ENCODE results near the gene ADGRD2.
"Not testable (repeated sequence)": the region's sequence is repeated elsewhere in the genome, so short reads cannot be mapped to it uniquely, and the experiment has no call there.

Gene ADGRD2

GRCh38 chr9:124450241-124450924 is at the start of gene ADGRD2:
Gene ADGRD2, plus strand, starts transcription at chr9:124450451. Its CDS starts 1,216 bp downstream, at chr9:124451667.
- in situ Hi-C loops (cut with MboI; ENCODE audit: low sequenced_read_pairs): no loop called here

GRCh38 chr9:124403246-124403645 is 47.0 kb upstream of the ADGRD2 start:
- in situ Hi-C loops (cut with MboI; ENCODE audit: low sequenced_read_pairs): no loop called here

- in situ Hi-C loops (cut with MboI; ENCODE audit: low sequenced_read_pairs): no loop called here
Observed at GRCh38 chr9:124409410-124409809, 40.8 kb upstream of the ADGRD2 start.

- in situ Hi-C loops (cut with MboI; ENCODE audit: low sequenced_read_pairs): no loop called here
Observed at GRCh38 chr9:124410321-124410913, 39.8 kb upstream of the ADGRD2 start.

- in situ Hi-C loops (cut with MboI; ENCODE audit: low sequenced_read_pairs): no loop called here
Observed at GRCh38 chr9:124411514-124412227, 38.6 kb upstream of the ADGRD2 start.

GRCh38 chr9:124412228-124412575 is 38.0 kb upstream of the ADGRD2 start:
- in situ Hi-C loops (cut with MboI; ENCODE audit: low sequenced_read_pairs): no loop called here

- in situ Hi-C loops (cut with MboI; ENCODE audit: low sequenced_read_pairs): no loop called here
Observed at GRCh38 chr9:124414612-124415011, 35.6 kb upstream of the ADGRD2 start.

GRCh38 chr9:124415102-124415851 is 35.0 kb upstream of the ADGRD2 start, which contains the start of gene PSMB7:
Gene PSMB7, minus strand, starts transcription at chr9:124415442. Its CDS starts 17 bp downstream, at chr9:124415425.
- in situ Hi-C loops (cut with MboI; ENCODE audit: low sequenced_read_pairs): no loop called here

- in situ Hi-C loops (cut with MboI; ENCODE audit: low sequenced_read_pairs): no loop called here
Observed at GRCh38 chr9:124415852-124416484, 34.3 kb upstream of the ADGRD2 start.

GRCh38 chr9:124419832-124420489 is 30.3 kb upstream of the ADGRD2 start:
- in situ Hi-C loops (cut with MboI; ENCODE audit: low sequenced_read_pairs): no loop called here

- in situ Hi-C loops (cut with MboI; ENCODE audit: low sequenced_read_pairs): no loop called here
Observed at GRCh38 chr9:124420991-124421543, 29.2 kb upstream of the ADGRD2 start.

GRCh38 chr9:124423155-124423554 is 27.1 kb upstream of the ADGRD2 start:
- in situ Hi-C loops (cut with MboI; ENCODE audit: low sequenced_read_pairs): no loop called here

- in situ Hi-C loops (cut with MboI; ENCODE audit: low sequenced_read_pairs): no loop called here
Observed at GRCh38 chr9:124423591-124423990, 26.7 kb upstream of the ADGRD2 start.

- in situ Hi-C loops (cut with MboI; ENCODE audit: low sequenced_read_pairs): not testable (repeated sequence)
Observed at GRCh38 chr9:124425733-124426132, 24.5 kb upstream of the ADGRD2 start.

- in situ Hi-C loops (cut with MboI; ENCODE audit: low sequenced_read_pairs): no loop called here
Observed at GRCh38 chr9:124426361-124426760, 23.9 kb upstream of the ADGRD2 start.

GRCh38 chr9:124427281-124427680 is 23.0 kb upstream of the ADGRD2 start:
- in situ Hi-C loops (cut with MboI; ENCODE audit: low sequenced_read_pairs): no loop called here

GRCh38 chr9:124428751-124429529 is 21.3 kb upstream of the ADGRD2 start:
- in situ Hi-C loops (cut with MboI; ENCODE audit: low sequenced_read_pairs): no loop called here

GRCh38 chr9:124429530-124429867 is 20.8 kb upstream of the ADGRD2 start:
- in situ Hi-C loops (cut with MboI; ENCODE audit: low sequenced_read_pairs): no loop called here

GRCh38 chr9:124436320-124436719 is 13.9 kb upstream of the ADGRD2 start:
- in situ Hi-C loops (cut with MboI; ENCODE audit: low sequenced_read_pairs): no loop called here
